Astrocyte of the cerebellum (primary cell): ENCODE data around the gene VWC2L.

Experiments used
- DNase-seq: peaks from one replicate; pipeline ENCODE4 v3.0.0-alpha.2; 2011; ENCODE audit warnings: low read depth
- H3K4me3 ChIP-seq: 2 replicates; pipeline ENCODE4 v1.5.1; 2011; ENCODE audit warnings: mild to moderate bottlenecking, low read depth, low read length, moderate library complexity
- CTCF ChIP-seq: IDR thresholded peaks from 2 replicates; pipeline ENCODE4 v1.5.1; 2012; ENCODE audit warnings: low read length, low read depth, moderate library complexity, mild to moderate bottlenecking; ENCODE audit errors: missing control alignments
- in situ Hi-C: cut with HindIII; loops from 2 replicates; pipeline ENCODE4 v1.10.0; 2017; ENCODE audit warnings: low sequenced_read_pairs

The VWC2L gene

GRCh38 chr2:214578442-214578841 lies 167.6 kb downstream of the VWC2L start:
- no peak for DNase-seq
- in situ Hi-C loops = no loop called here
- TF ChIP-seq CTCF = no peak
- no peak overlapping the region for H3K4me3 ChIP-seq

- DNase-seq = no peak
- in situ Hi-C loops = no loop called here
- H3K4me3 ChIP-seq = no peak overlapping the region
- TF ChIP-seq CTCF = no peak
Observed at GRCh38 chr2:214579035-214579434, 168.2 kb downstream of the VWC2L start.

GRCh38 chr2:214587442-214587841 lies 176.6 kb downstream of the VWC2L start:
- H3K4me3 ChIP-seq = no peak overlapping the region
- DNase-seq = no peak
- TF ChIP-seq CTCF = peak; percentile 8
- in situ Hi-C loops = no loop called here

GRCh38 chr2:214591366-214591765 lies 180.5 kb downstream of the VWC2L start:
- no peak overlapping the region for H3K4me3 ChIP-seq
- in situ Hi-C loops = no loop called here
- DNase-seq = no peak

GRCh38 chr2:214592011-214592410 lies 181.2 kb downstream of the VWC2L start:
- TF ChIP-seq CTCF = no peak
- in situ Hi-C loops = no loop called here
- DNase-seq = no peak
- no peak overlapping the region for H3K4me3 ChIP-seq

More at GRCh38 chr2:214591366-214591765, 180.5 kb downstream of the VWC2L start:
- peak; percentile 36 for TF ChIP-seq CTCF

- no peak for TF ChIP-seq CTCF
Observed at GRCh38 chr2:214593727-214594126, 182.9 kb downstream of the VWC2L start.

More at GRCh38 chr2:214593727-214594126, 182.9 kb downstream of the VWC2L start:
- H3K4me3 ChIP-seq = no peak overlapping the region
- DNase-seq = peak; percentile 89
- in situ Hi-C loops = no loop called here
